IMR-90 (cell line): ENCODE measurements around the gene LRRN2. TPM values are rescaled to one million over a fixed set of nuclear protein-coding genes. Genes with fewer than 3 reads are reported as not detected.

Experiments
- ATAC-seq: fragments of 200-7000 bp; cut with Tn5 transposase; 2 replicates; pipeline ENCODE4 v1.9.1; 2020; ENCODE audit warnings: low read depth, mild to moderate bottlenecking, moderate library complexity
- BruUV-seq: library from RNA; stranded (reverse); fragments of 400-500 nt; replicated peaks from 2 replicates; lab custom pipeline; 2021; lab: Mats Ljungman, UMichigan
- CTCF ChIA-PET: fragments of 300-600 bp; formaldehyde crosslinking; extraction: SDS; loops from one replicate; lab custom pipeline; 2021; ENCODE audit warnings: antibody characterized with exemption; lab: Yijun Ruan, JAX
- POLR2A ChIA-PET: fragments of 300-600 bp; sonication (Branson Sonifier 250); formaldehyde crosslinking; loops from one replicate; lab custom pipeline; 2022; ENCODE audit warnings: antibody characterized with exemption; ENCODE audit not compliant: unreplicated experiment; lab: Charles Lee
- DNase-seq: peaks from one replicate; pipeline ENCODE4 v3.0.0; 2013
- H2AFZ ChIP-seq: replicated peaks from 2 replicates; pipeline ENCODE3; 2013; ENCODE audit warnings: low read length, mild to moderate bottlenecking; ENCODE audit not compliant: poor library complexity
- H2AK5ac ChIP-seq: 2 replicates; pipeline ENCODE4 v1.6.1; 2013; ENCODE audit warnings: low read depth, low read length, inconsistent platforms
- H2AK9ac ChIP-seq: replicated peaks from 2 replicates; pipeline ENCODE3; 2013; ENCODE audit warnings: mild to moderate bottlenecking, low read depth, low read length, moderate library complexity; ENCODE audit not compliant: poor library complexity
- H2BK120ac ChIP-seq: 2 replicates; pipeline ENCODE4 v1.6.1; 2013; ENCODE audit warnings: low read depth, low read length, inconsistent platforms
- H2BK15ac ChIP-seq: 3 replicates; pipeline ENCODE4 v1.6.1; 2013; ENCODE audit warnings: low read depth, low read length, inconsistent platforms
- H2BK20ac ChIP-seq: 2 replicates; pipeline ENCODE4 v1.6.1; 2013; ENCODE audit warnings: low read depth, mild to moderate bottlenecking, inconsistent platforms, low read length, moderate library complexity
- H2BK5ac ChIP-seq: 2 replicates; pipeline ENCODE4 v1.6.1; 2013; ENCODE audit warnings: mild to moderate bottlenecking, low read depth, low read length, inconsistent platforms; ENCODE audit not compliant: poor library complexity, severe bottlenecking
- H3K14ac ChIP-seq: replicated peaks from 2 replicates; pipeline ENCODE4 v1.6.1; 2013; ENCODE audit warnings: low read depth, low read length, inconsistent platforms
- H3K18ac ChIP-seq: 2 replicates; pipeline ENCODE4 v1.6.1; 2013; ENCODE audit warnings: low read depth, low read length, control low read depth
- H3K23ac ChIP-seq: 2 replicates; pipeline ENCODE4 v1.6.1; 2013; ENCODE audit warnings: low read depth, low read length, inconsistent platforms
- H3K27ac ChIP-seq: 2 replicates; pipeline ENCODE4 v1.5.1; 2013; ENCODE audit warnings: mild to moderate bottlenecking, control low read depth, low read length; ENCODE audit not compliant: insufficient read depth
- H3K27me3 ChIP-seq: 2 replicates; pipeline ENCODE4 v1.6.1; 2013; ENCODE audit warnings: low read length; ENCODE audit not compliant: control insufficient read depth, insufficient read depth
- H3K36me3 ChIP-seq: 2 replicates; pipeline ENCODE4 v1.6.1; 2013; ENCODE audit warnings: low read length, mixed read lengths; ENCODE audit not compliant: control insufficient read depth, insufficient read depth
- H3K4ac ChIP-seq: 2 replicates; pipeline ENCODE4 v1.6.1; 2013; ENCODE audit warnings: low read depth, low read length, inconsistent platforms
- H3K4me1 ChIP-seq: 2 replicates; pipeline ENCODE4 v1.6.1; 2013; ENCODE audit warnings: low read length, mixed read lengths; ENCODE audit not compliant: control insufficient read depth, insufficient read depth
- H3K4me2 ChIP-seq: 2 replicates; pipeline ENCODE4 v1.6.1; 2013; ENCODE audit warnings: low read depth, mild to moderate bottlenecking, control low read depth, low read length, moderate library complexity
- H3K4me3 ChIP-seq: 2 replicates; pipeline ENCODE4 v1.5.1; 2013; ENCODE audit warnings: low read depth, mild to moderate bottlenecking, control low read depth, low read length, moderate library complexity; ENCODE audit not compliant: insufficient read depth
- H3K56ac ChIP-seq: 2 replicates; pipeline ENCODE4 v1.6.1; 2013; ENCODE audit warnings: low read length, inconsistent platforms; ENCODE audit not compliant: insufficient read depth; ENCODE audit errors: extremely low read depth
- H3K79me1 ChIP-seq, 2 experiments: 2 replicates each; pipeline ENCODE4 v1.6.1; 2013; ENCODE audit warnings: low read length in 2 of 2, inconsistent platforms in 1 of 2, low read depth in 1 of 2
- H3K9ac ChIP-seq: 2 replicates; pipeline ENCODE4 v1.6.1; 2013; ENCODE audit warnings: low read depth, low read length, control low read depth
- H3K9me1 ChIP-seq: 2 replicates; pipeline ENCODE4 v1.6.1; 2013; ENCODE audit warnings: low read length, inconsistent platforms; ENCODE audit not compliant: insufficient read depth
- H3K9me3 ChIP-seq: 2 replicates; pipeline ENCODE4 v1.6.1; 2013; ENCODE audit warnings: low read length; ENCODE audit not compliant: control insufficient read depth, insufficient read depth
- H4K20me1 ChIP-seq: 2 replicates; pipeline ENCODE4 v1.6.1; 2013; ENCODE audit warnings: low read length, inconsistent platforms; ENCODE audit not compliant: insufficient read depth
- H4K5ac ChIP-seq: 2 replicates; pipeline ENCODE4 v1.6.1; 2013; ENCODE audit warnings: mild to moderate bottlenecking, low read depth, low read length, control low read depth
- H4K8ac ChIP-seq, 2 experiments: 2 replicates each; pipeline ENCODE4 v1.6.1; 2013; ENCODE audit warnings: low read depth in 2 of 2, low read length in 2 of 2, control low read depth in 1 of 2, inconsistent platforms in 1 of 2
- H4K91ac ChIP-seq: 2 replicates; pipeline ENCODE4 v1.6.1; 2013; ENCODE audit warnings: low read depth, low read length, inconsistent platforms; ENCODE audit not compliant: insufficient read depth
- CEBPB ChIP-seq: IDR thresholded peaks from 2 replicates; pipeline ENCODE4 v1.6.1; 2012; ENCODE audit warnings: low read depth, low read length, improper control_type of control experiment
- FOS ChIP-seq: fragments of 150-350 bp; IDR thresholded peaks from 2 replicates; pipeline ENCODE4 v1.6.1; 2016; ENCODE audit warnings: low read depth, low read length
- MAFK ChIP-seq: IDR thresholded peaks from 2 replicates; pipeline ENCODE4 v1.6.1; 2012; ENCODE audit warnings: low read depth, low read length, improper control_type of control experiment
- RCOR1 ChIP-seq: IDR thresholded peaks from 2 replicates; pipeline ENCODE4 v1.6.1; 2012; ENCODE audit warnings: mild to moderate bottlenecking, low read length, improper control_type of control experiment; ENCODE audit not compliant: insufficient replicate concordance
- SMC3 ChIP-seq: fragments of 150-350 bp; IDR thresholded peaks from 2 replicates; pipeline ENCODE4 v1.6.1; 2016; ENCODE audit warnings: low read depth, mild to moderate bottlenecking, antibody characterized with exemption, low read length, moderate library complexity
- WGBS, 2 experiments: methylation state at CpG; one replicate each; pipeline versions ENCODE4 v1.1.5 to v1.1.7; 2013; ENCODE audit warnings: missing lambda C conversion rate in 2 of 2; ENCODE audit not compliant: insufficient read length in 1 of 2; ENCODE audit errors: extremely low coverage in 2 of 2; 5-methylcytosine and 5-hydroxymethylcytosine counted together
- dilution Hi-C: fragments of 300-500 bp; cut with HindIII; formaldehyde crosslinking; loops from one replicate; pipeline ENCODE4 v1.14.3; 2018; ENCODE audit warnings: low sequenced_read_pairs; ENCODE audit not compliant: unreplicated experiment
- in situ Hi-C: fragments of 300-500 bp; cut with MboI; formaldehyde crosslinking; loops from 3 replicates; pipeline ENCODE4 v1.14.3; 2019; ENCODE audit warnings: low sequenced_read_pairs, inconsistent platforms, mixed read lengths
- intact Hi-C: fragments of 100-400 bp; cut with micrococcal nuclease; formaldehyde crosslinking; loops from 2 replicates; pipeline ENCODE4 v1.10.0; 2022
- polyA plus RNA-seq, 3 experiments: library from polyadenylated mRNA; depleted of rRNA; stranded (reverse); fragments of >200 nt; gene quantifications; 2 replicates each; pipeline ENCODE4 v1.2.3, GENCODE V29; 2012; ENCODE audit warnings: low replicate concordance in 1 of 3
- total RNA-seq: library from RNA; depleted of rRNA; stranded (reverse); fragments of >200 nt; gene quantifications from 2 replicates; pipeline ENCODE4 v1.2.3, GENCODE V29; 2012
- TF ChIP-seq, protein P1 (sequence below): conservative IDR thresholded peaks from 2 replicates; pipeline ENCODE4 v1.5.1; 2012; ENCODE audit warnings: mild to moderate bottlenecking, low read depth, low read length, improper control_type of control experiment

Gene LRRN2
- total and polyA plus RNA-seq, 2 of the 4 experiments (the other 2 are of a cell fraction): not detected

DNA sequence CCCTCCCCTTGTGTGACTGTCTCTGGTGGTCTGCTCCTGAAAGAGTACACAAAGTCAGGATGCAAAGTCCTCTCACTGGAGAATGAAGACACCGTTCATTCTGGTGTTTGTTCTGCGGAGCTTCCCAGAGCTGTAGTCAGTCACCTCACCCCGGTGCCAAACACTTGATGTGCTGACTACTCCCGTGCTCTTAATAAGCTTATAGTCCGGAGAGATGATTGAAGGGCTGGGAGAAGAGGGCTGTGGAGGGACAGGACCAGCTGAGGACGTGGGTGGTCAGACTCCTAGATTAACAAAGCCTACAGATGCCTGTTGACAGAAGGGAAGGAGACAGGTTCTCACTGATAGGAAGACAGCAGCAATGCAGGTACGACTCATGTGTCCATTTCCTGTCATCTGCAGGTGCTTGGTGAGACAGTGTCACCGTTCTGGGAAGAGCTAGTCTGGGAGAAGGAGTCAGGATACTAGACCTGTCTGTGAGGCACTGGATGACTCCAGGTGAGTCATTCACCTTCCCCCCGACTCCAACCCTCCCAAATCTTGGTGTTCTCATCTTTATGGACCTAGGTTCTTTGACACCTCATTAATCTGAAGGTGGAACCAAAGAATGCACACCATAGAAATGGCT is 40.4 kb upstream of the LRRN2 start:
- 40% methylated on average over 2 of the region's 9 CpGs; no CpG with 5 or more reads in 1 of the 2 experiments for WGBS, 2 experiments
- ChIA-PET POLR2A (no interaction called here), CTCF (no interaction called here)
- H3K56ac ChIP-seq: no peak overlapping the region
- H3K9me3 ChIP-seq: no peaks in the 10 kb centered on the region
- no peak overlapping the region for H4K8ac ChIP-seq
- no peak overlapping the region for H3K4me3 ChIP-seq
- H3K18ac ChIP-seq: no peak overlapping the region
- ATAC-seq (no peak), DNase-seq (no peak)
- no peak overlapping the region for H2BK5ac ChIP-seq
- H3K27ac ChIP-seq: no peak overlapping the region
- intact Hi-C loops (no loop called here), in situ Hi-C loops (no loop called here), dilution Hi-C loops (no loop called here)
- no peak overlapping the region for H3K23ac ChIP-seq
- no peak overlapping the region for H2AFZ ChIP-seq
- no peaks in the 10 kb centered on the region for H3K4me1 ChIP-seq
- H2BK15ac ChIP-seq: no peak overlapping the region
- no peaks in the 10 kb centered on the region for H3K9me1 ChIP-seq
- H3K79me1 ChIP-seq: no peaks in the 10 kb centered on the region
- H2AK5ac ChIP-seq: no peak overlapping the region
- no peak overlapping the region for H3K4me2 ChIP-seq
- H3K4ac ChIP-seq: no peak overlapping the region
- TF ChIP-seq FOS (no peak), CEBPB (no peak), MAFK (no peak), SMC3 (no peak), RCOR1 (no peak)
- TF ChIP-seq, protein P1, sequence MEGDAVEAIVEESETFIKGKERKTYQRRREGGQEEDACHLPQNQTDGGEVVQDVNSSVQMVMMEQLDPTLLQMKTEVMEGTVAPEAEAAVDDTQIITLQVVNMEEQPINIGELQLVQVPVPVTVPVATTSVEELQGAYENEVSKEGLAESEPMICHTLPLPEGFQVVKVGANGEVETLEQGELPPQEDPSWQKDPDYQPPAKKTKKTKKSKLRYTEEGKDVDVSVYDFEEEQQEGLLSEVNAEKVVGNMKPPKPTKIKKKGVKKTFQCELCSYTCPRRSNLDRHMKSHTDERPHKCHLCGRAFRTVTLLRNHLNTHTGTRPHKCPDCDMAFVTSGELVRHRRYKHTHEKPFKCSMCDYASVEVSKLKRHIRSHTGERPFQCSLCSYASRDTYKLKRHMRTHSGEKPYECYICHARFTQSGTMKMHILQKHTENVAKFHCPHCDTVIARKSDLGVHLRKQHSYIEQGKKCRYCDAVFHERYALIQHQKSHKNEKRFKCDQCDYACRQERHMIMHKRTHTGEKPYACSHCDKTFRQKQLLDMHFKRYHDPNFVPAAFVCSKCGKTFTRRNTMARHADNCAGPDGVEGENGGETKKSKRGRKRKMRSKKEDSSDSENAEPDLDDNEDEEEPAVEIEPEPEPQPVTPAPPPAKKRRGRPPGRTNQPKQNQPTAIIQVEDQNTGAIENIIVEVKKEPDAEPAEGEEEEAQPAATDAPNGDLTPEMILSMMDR: no peak
- H3K14ac ChIP-seq: no peak overlapping the region
- no peak overlapping the region for H2BK120ac ChIP-seq
- H3K27me3 ChIP-seq: peaks cover 6% of the 10 kb centered on the region
- H4K20me1 ChIP-seq: no peaks in the 10 kb centered on the region
- BruUV-seq: no TSS peak
- no peak overlapping the region for H4K5ac ChIP-seq
- H3K36me3 ChIP-seq: no peaks in the 10 kb centered on the region
- no peak overlapping the region for H3K9ac ChIP-seq
- H2AK9ac ChIP-seq: no peak overlapping the region
- no peak overlapping the region for H2BK20ac ChIP-seq
- H4K91ac ChIP-seq: no peak overlapping the region
